HEK293T (cell line): ENCODE results near the gene KRT33A.
"Not testable (repeated sequence)": the region's sequence is repeated elsewhere in the genome, so short reads cannot be mapped to it uniquely, and the experiment has no call there.

Experiments
- CTCF ChIA-PET: fragments of 350-600 bp; formaldehyde crosslinking; extraction: SDS; loops from one replicate; lab custom pipeline; 2021; ENCODE audit warnings: antibody characterized with exemption, inconsistent platforms; lab: Yijun Ruan, JAX
- POLR2A ChIA-PET: fragments of 350-600 bp; formaldehyde crosslinking; extraction: SDS; loops from one replicate; lab custom pipeline; 2020; ENCODE audit warnings: antibody characterized with exemption, inconsistent platforms; lab: Yijun Ruan, JAX
- DNase-seq: peaks from one replicate; pipeline ENCODE4 v3.0.0; 2012; ENCODE audit warnings: mixed read lengths; ENCODE audit errors: extremely low spot score
- ARNT ChIP-seq: fragments of 450-650 bp; IDR thresholded peaks from 2 replicates; pipeline ENCODE4 v1.6.1; 2017; ENCODE audit warnings: mild to moderate bottlenecking
- BHLHE40 ChIP-seq: fragments of 450-650 bp; IDR thresholded peaks from 2 replicates; pipeline ENCODE4 v1.6.1; 2016; ENCODE audit warnings: mild to moderate bottlenecking, moderate library complexity, borderline replicate concordance
- CTBP1 ChIP-seq: fragments of 450-650 bp; IDR thresholded peaks from 2 replicates; pipeline ENCODE4 v1.6.1; 2016; ENCODE audit warnings: borderline replicate concordance
- ELF4 ChIP-seq: fragments of 450-650 bp; IDR thresholded peaks from 2 replicates; pipeline ENCODE4 v1.6.1; 2017; ENCODE audit warnings: antibody characterized with exemption
- FOXA1 ChIP-seq: fragments of 450-650 bp; IDR thresholded peaks from 2 replicates; pipeline ENCODE4 v1.6.1; 2016; ENCODE audit warnings: mild to moderate bottlenecking
- FOXK2 ChIP-seq: fragments of 450-650 bp; IDR thresholded peaks from 2 replicates; pipeline ENCODE4 v1.6.1; 2016; ENCODE audit warnings: mild to moderate bottlenecking
- FOXM1 ChIP-seq: fragments of 450-650 bp; IDR thresholded peaks from 2 replicates; pipeline ENCODE4 v1.6.1; 2017; ENCODE audit warnings: mild to moderate bottlenecking, borderline replicate concordance
- HDGF ChIP-seq: fragments of 450-650 bp; IDR thresholded peaks from 2 replicates; pipeline ENCODE4 v1.6.1; 2017; ENCODE audit warnings: antibody characterized with exemption, borderline replicate concordance
- L3MBTL2 ChIP-seq: fragments of 450-650 bp; conservative IDR thresholded peaks from 2 replicates; pipeline ENCODE4 v1.6.1; 2016; ENCODE audit warnings: mild to moderate bottlenecking
- LEF1 ChIP-seq: fragments of 450-650 bp; IDR thresholded peaks from 2 replicates; pipeline ENCODE4 v1.6.1; 2017; ENCODE audit warnings: mild to moderate bottlenecking, borderline replicate concordance
- NFRKB ChIP-seq: fragments of 450-650 bp; IDR thresholded peaks from 2 replicates; pipeline ENCODE4 v1.6.1; 2016; ENCODE audit warnings: mild to moderate bottlenecking, moderate library complexity
- SP1 ChIP-seq: fragments of 450-650 bp; IDR thresholded peaks from 2 replicates; pipeline ENCODE4 v1.6.1; 2017
- SUZ12 ChIP-seq: fragments of 450-650 bp; IDR thresholded peaks from 2 replicates; pipeline ENCODE4 v1.6.1; 2016; ENCODE audit warnings: mild to moderate bottlenecking
- TARDBP ChIP-seq: fragments of 450-650 bp; IDR thresholded peaks from 2 replicates; pipeline ENCODE4 v1.6.1; 2016
- ZNF384 ChIP-seq: fragments of 450-650 bp; IDR thresholded peaks from 2 replicates; pipeline ENCODE4 v1.6.1; 2016
- TF ChIP-seq, protein P1 (sequence below): fragments of 450-650 bp; IDR thresholded peaks from 2 replicates; pipeline ENCODE4 v1.6.1; 2016

The KRT33A gene

DNA sequence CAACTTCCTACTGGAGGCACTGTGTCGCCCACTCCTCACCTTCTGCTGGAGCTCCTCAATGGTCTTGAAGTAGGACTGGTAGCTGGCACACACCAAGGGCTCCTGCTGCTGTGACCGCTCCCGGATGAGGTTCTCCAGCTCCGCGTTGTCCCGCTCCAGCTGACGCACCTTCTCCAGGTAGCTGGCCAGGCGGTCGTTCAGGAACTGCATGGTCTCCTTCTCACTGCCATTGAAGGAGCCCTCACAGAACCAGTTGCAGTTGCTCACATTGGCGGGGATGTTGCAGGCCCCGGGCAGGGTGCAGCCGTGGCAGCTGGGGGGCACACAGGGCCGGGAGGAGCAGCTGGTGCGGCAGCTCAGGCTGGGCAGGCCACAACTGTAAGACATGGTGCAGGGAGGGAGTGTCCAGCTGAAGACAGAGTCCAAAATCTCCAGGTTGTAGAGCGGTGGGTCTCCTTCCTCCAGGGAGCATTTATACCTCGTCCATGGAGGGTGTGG is at the start of gene KRT33A:
TSS of gene KRT33A (minus strand) at position 448 of the 498 bp plus-strand sequence. CDS start at position 387, 61 bp downstream.
- POLR2A ChIA-PET, DNase-seq: not testable (repeated sequence)
- CTCF ChIA-PET: interaction anchor here (0.7 kb wide), 1 partner anchor 199 kb away, joined by 3 read pairs; no protein-coding TSS in a partner anchor

- no peak for DNase-seq
- POLR2A ChIA-PET: no interaction called here
- CTCF ChIA-PET: no interaction called here
- TF ChIP-seq ELF4: no peak
- no peak for TF ChIP-seq L3MBTL2
- no peak for TF ChIP-seq BHLHE40
- TF ChIP-seq TARDBP: no peak
- no peak for TF ChIP-seq ZNF384
- no peak for TF ChIP-seq LEF1
- no peak for TF ChIP-seq CTBP1
- no peak for TF ChIP-seq FOXK2
- TF ChIP-seq FOXA1: no peak
- no peak for TF ChIP-seq ARNT
- TF ChIP-seq SP1: no peak
- TF ChIP-seq, protein P1, sequence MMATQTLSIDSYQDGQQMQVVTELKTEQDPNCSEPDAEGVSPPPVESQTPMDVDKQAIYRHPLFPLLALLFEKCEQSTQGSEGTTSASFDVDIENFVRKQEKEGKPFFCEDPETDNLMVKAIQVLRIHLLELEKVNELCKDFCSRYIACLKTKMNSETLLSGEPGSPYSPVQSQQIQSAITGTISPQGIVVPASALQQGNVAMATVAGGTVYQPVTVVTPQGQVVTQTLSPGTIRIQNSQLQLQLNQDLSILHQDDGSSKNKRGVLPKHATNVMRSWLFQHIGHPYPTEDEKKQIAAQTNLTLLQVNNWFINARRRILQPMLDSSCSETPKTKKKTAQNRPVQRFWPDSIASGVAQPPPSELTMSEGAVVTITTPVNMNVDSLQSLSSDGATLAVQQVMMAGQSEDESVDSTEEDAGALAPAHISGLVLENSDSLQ: no peak
- TF ChIP-seq HDGF: no peak
- TF ChIP-seq SUZ12: no peak
- no peak for TF ChIP-seq NFRKB
- no peak for TF ChIP-seq FOXM1
Measured at GRCh38 chr17:41396996-41397660, 46.5 kb upstream of the KRT33A start, which contains the start of gene KRT31. KRT31 (minus strand) TSS chr17:41397608; CDS start chr17:41397539, 69 bp downstream.

- POLR2A ChIA-PET: no interaction called here
- DNase-seq: no peak
- CTCF ChIA-PET: no interaction called here
- TF ChIP-seq FOXA1: no peak
- no peak for TF ChIP-seq NFRKB
- no peak for TF ChIP-seq L3MBTL2
- TF ChIP-seq, protein P1: no peak
- TF ChIP-seq BHLHE40: no peak
- TF ChIP-seq SUZ12: no peak
Measured at GRCh38 chr17:41396340-41396739, 45.7 kb upstream of the KRT33A start.

- TF ChIP-seq TARDBP (no peak), SP1 (no peak), BHLHE40 (no peak), ARNT (no peak), HDGF (no peak), NFRKB (no peak), SUZ12 (no peak), FOXK2 (no peak), CTBP1 (no peak), LEF1 (no peak), FOXM1 (no peak), L3MBTL2 (no peak), ZNF384 (no peak), ELF4 (no peak), FOXA1 (no peak)
- TF ChIP-seq, protein P1: no peak
- CTCF ChIA-PET: no interaction called here
- POLR2A ChIA-PET: no interaction called here
- DNase-seq: no peak
Measured at GRCh38 chr17:41395611-41396010, 45.0 kb upstream of the KRT33A start.

- CTCF ChIA-PET, POLR2A ChIA-PET, DNase-seq: not testable (repeated sequence)
Measured at GRCh38 chr17:41395044-41395443, 44.4 kb upstream of the KRT33A start.

DNA sequence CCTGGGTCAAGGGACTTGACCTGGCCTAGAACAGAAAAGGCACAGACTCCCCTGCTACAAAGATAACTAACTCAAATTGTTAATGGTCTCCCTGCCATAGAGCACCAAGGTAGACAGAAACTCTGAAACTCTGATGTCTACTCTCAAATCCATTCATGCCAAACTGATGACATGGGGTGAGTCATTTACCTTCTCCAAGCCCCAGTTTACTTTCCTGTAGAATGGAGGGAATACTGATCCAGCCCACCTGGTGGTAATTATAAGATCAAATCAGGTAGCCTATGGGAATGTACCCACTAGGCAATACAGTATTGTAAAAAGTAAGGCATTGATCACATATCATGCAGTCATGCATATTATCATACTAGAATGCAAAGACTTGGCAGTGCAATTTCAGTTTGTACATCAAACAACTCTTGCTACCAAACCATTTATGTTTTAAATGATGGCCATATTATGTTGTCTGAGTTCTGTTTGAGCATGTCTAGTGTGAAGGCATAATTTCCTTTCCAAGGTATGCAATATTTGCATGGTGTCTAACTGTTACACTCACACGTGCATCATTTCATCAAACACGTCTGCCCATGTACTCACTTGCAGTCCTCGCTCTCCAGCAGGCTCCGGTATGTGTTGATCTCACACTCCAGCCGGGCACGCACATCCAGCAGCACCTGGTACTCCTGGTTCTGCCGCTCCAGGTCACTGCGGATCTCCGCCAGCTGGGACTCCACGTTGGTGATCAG is 43.8 kb upstream of the KRT33A start:
- ChIA-PET POLR2A (no interaction called here), CTCF (no interaction called here)
- TF ChIP-seq NFRKB (no peak), L3MBTL2 (no peak), ARNT (no peak), ELF4 (no peak), FOXK2 (no peak), CTBP1 (no peak), FOXA1 (no peak), LEF1 (no peak), HDGF (no peak), BHLHE40 (no peak), SUZ12 (no peak), SP1 (no peak)
- DNase-seq: no peak
